Subcutaneous adipose tissue (tissue), 4 donors: ENCODE measurements around the gene SIVA1. TPM values are rescaled to one million over a fixed set of nuclear protein-coding genes. Genes with fewer than 3 reads are reported as not detected.

Experiments used
- CTCF ChIP-seq: fragments of 450-650 bp; IDR thresholded peaks from one replicate; pipeline ENCODE4 v1.5.1; 2016; ENCODE audit warnings: low read depth, mild to moderate bottlenecking, control low read depth, antibody characterized with exemption, moderate library complexity
- total RNA-seq, 4 donors: library from RNA; depleted of rRNA; stranded (reverse); fragments of >200 nt; gene quantifications; one replicate each; pipeline ENCODE4 v1.1.0, GENCODE V29; 2016

SIVA1 gene
- total RNA-seq, 4 donors from 2014 or later = 65.4 to 232 (median 169) TPM

DNA sequence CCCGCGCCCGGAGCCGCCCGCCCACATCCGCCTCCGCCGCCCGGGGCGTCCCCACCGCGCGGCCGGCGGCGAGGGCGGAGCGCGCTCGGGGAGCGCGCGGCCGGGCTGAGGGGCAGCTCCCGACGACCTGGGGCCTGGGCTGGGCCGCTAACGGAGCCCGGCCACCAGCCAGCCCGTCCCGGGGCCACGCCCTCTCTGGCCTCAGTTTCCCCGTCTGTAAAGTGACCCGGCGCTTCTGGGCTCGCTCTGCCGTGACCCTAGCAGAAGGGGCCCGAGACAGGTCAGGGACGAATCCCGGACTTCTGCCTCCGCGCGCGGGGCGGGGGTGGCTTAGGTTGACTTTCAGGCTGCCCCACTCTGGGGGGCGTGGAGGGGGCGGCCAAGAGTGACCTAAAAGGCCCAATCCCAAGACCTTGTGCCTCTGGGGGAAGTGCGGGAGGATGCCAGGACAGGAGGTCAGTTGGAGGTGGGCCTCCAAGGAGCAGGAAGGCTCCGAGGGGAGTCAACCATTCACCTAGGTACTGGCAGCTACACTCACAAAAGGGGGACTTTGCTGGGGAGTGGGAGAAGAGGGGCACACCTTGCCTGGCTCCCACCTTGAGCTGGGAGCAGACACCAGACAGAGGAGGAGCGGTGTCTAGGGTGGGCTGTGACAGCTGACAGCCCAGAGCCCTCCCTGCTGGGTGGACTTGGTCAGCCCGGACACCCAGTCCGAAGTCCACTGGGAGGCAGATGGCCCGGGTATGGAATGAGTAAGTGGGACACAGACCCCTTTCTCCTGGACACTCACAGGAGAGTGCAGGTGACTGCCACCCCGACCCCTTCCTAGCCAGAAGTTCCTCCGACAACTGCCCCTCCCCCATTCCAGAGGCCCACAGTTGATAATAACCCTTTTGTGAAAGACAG lies 43.1 kb downstream of the SIVA1 start:
- no peak for TF ChIP-seq CTCF

- no peak for TF ChIP-seq CTCF
These were observed 43.7 kb downstream of the SIVA1 start for GRCh38 chr14:104796687-104797081.

DNA sequence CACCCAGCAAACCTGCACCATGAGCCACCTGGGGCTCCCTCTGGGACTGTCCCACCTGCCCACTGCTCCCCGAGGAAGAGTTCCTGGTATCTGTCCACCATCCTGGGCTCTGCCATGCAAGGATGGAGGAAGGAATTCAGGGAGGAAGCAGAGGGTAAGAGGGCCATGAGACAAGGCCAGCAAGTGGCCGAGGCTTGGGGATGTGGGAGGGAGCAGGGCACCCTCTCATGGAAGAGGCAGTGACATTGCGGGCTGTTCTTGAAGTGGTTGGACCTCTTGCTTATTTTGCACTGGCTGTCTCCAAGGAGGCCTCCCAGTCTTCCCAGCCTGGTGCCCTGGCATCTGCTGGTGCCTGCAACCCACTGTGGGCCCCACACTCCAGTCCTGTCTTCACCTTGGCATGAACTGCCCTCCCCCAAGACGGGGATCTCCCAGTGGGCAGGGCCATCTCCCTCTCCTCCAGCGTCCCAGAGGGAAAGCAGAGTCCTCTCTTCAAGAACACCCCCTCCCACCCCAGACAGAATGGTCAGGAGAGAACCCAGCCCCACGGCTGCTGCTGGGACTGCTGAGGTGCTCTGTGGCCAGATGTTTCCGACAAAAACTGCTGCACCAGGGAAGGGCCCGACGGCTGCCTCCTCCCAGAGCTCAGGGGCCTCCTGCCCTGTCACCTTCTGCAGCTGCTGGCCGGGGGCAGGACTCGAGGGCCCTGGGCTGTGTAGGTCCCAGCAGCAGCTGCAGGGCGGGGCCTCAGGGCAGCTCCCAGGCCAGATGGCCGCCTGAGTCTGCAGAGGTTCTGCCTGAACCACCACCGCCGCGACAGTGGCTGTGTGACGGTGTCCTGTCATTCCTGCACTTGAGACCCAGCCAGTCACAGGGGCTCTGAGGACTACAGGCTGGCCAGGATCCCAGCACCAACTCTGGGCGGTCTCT lies 44.4 kb downstream of the SIVA1 start:
- TF ChIP-seq CTCF = no peak

DNA sequence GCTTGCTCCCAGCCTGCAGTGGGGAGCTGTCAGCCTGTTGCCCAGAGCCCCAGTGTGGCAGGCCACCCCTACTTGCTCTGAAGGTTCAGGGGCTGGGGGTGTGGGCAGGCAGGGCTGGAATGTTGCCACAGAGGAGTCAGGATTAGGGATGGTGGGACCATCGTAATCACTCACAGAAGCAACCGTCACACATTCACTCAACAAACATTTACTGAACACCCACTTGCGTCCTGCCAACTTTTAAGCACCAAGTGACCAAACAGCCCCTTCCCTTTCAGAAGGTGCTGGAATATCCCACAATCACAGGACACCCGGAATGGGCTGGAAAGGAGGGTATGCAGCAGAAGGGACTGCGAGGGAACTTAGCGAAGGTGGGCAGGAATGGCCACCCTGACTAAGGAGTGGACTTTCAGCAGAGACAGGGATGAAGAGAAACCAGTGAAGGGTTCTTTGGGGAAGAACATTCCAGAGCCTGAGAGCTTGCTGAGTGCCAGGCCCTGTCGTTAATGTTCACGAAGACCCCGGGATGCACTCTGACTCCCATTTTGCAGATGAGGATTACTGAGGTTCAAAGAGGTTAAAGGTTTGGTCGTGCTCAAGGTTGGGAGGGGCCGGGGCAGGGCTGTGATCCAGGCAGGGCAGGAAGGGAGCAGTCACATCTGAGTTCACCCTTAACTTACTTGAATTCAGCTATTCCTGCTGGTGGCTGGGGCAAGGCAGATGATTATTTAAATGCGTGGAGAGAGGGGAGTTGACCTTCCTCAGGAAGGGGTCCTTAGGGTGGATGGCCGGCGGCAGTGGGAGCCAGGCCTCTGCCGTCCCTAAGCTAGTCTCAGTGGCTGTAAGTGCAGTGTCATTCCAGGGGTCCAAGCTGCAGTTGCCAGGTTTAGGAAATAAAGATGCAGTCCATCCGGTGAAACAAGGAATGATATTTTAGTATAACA lies 45.6 kb downstream of the SIVA1 start:
- no peak for TF ChIP-seq CTCF

GRCh38 chr14:104799244-104800014 lies 46.5 kb downstream of the SIVA1 start:
- TF ChIP-seq CTCF = no peak

DNA sequence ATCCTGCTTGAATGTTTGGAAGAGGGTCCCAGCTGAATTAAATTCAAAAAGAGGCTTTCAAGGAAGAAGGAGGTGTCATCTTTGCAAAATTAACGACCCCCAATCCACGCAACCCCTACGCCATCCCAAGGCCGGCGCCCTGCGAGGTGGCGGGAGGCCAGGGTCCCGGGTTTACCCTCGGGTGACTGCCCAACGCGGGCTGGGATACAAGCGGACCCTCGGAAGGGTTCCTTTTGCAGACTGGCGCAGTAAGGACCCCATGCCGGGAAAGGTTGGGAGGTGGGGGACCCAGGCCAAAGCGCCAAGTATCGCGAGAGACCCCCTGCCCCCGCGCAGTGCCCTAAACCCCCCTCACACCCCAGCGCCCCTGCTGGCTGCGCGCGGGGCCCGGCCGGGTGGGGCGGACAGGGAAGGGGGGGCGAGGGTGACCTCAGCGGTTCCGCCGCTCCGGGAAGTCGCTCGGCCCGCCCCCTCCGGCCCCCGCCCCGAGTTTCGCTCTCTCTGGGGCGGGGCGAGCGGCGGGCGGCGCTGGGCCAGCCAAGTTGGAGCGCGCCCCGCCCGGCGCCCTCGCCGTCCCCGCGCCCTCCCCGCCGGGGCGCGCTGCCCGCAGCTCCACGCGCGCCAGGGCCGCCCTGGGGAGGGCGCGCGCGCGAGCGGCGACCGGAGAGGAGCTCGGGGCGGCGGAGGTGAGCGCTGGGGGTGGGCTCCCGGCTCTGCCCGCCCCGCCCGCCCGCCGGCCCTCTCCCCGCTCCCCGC lies 47.2 kb downstream of the SIVA1 start:
- no peak for TF ChIP-seq CTCF
